Lung (tissue), 12 donors: Measurements from ENCODE around the gene URB2. TPM values are rescaled to one million over a fixed set of nuclear protein-coding genes. Genes with fewer than 3 reads are reported as not detected.

Experiments used
- ATAC-seq: fragments of 200-7000 bp; cut with Tn5 transposase; one replicate; pipeline ENCODE4 v1.9.1; 2020; ENCODE audit warnings: moderate number of reproducible peaks; ENCODE audit not compliant: insufficient read depth, low FRiP score
- DNase-seq, 3 donors: peaks; one replicate each; pipeline ENCODE4 v3.0.0-alpha.2; 2013 to 2017
- H3K27ac ChIP-seq, 2 donors: one replicate each; pipeline ENCODE4 v1.5.1; 2013; ENCODE audit warnings: mild to moderate bottlenecking in 2 of 2, moderate library complexity in 2 of 2, control low read depth in 1 of 2, inconsistent platforms in 1 of 2, low read depth in 1 of 2, low read length in 1 of 2
- H3K27me3 ChIP-seq, 3 donors: one replicate each; pipeline ENCODE4 v1.5.1; 2013; ENCODE audit warnings: low read length in 2 of 3; ENCODE audit not compliant: control insufficient read depth in 3 of 3, insufficient read depth in 3 of 3
- H3K36me3 ChIP-seq, 4 donors: one replicate each; pipeline ENCODE4 v1.5.1; 2013; ENCODE audit warnings: low read length in 4 of 4, mild to moderate bottlenecking in 1 of 4, moderate library complexity in 1 of 4; ENCODE audit not compliant: control insufficient read depth in 4 of 4, insufficient read depth in 4 of 4
- H3K4me1 ChIP-seq, 5 donors: one replicate each; pipeline ENCODE4 v1.5.1; 2013; ENCODE audit warnings: low read length in 5 of 5, mild to moderate bottlenecking in 2 of 5, moderate library complexity in 1 of 5; ENCODE audit not compliant: control insufficient read depth in 5 of 5, insufficient read depth in 5 of 5
- H3K4me3 ChIP-seq: one replicate; pipeline ENCODE4 v1.5.1; 2013; ENCODE audit warnings: mild to moderate bottlenecking, control low read depth, moderate library complexity
- H3K9ac ChIP-seq, 2 donors: one replicate each; pipeline ENCODE4 v1.5.1; 2013; ENCODE audit warnings: low read length in 2 of 2, control low read depth in 1 of 2; ENCODE audit not compliant: insufficient read depth in 1 of 2
- H3K9me3 ChIP-seq, 4 donors: one replicate each; pipeline ENCODE4 v1.5.1; 2013; ENCODE audit warnings: low read length in 3 of 4, mild to moderate bottlenecking in 1 of 4, moderate library complexity in 1 of 4; ENCODE audit not compliant: control insufficient read depth in 4 of 4, insufficient read depth in 3 of 4
- CTCF ChIP-seq: IDR thresholded peaks from 2 replicates; pipeline ENCODE4 v1.5.1; 2012; ENCODE audit warnings: mild to moderate bottlenecking; ENCODE audit errors: control extremely low read depth, extremely low read depth
- WGBS, 2 donors: extraction: QIAGEN DNeasy Blood & Tissue Kit; methylation state at CpG; one replicate each; pipeline ENCODE4 v1.1.7; 2013; 5-methylcytosine and 5-hydroxymethylcytosine counted together
- polyA plus RNA-seq, 2 donors: library from polyadenylated mRNA; stranded (reverse); fragments of 200-250 nt; gene quantifications; one replicate each; pipeline ENCODE4 v1.2.1, GENCODE V29; 2013
- total RNA-seq, 2 donors: library from RNA; depleted of rRNA in 1 of 2; stranded (reverse); fragments of >200 nt in 1 of 2; gene quantifications; one replicate each; pipeline ENCODE4 v1.2.1, GENCODE V29; 2014 to 2021
- donor health status: control.
- donor health status: control.
- donor health status: Bipolar disorder and iron deficiency.
- donor health status: healthy.
- donor health status: DM: yes; HTN: yes; CAD: no.

Gene URB2
- total and polyA plus RNA-seq, 4 donors = 2.6 to 10.9 (median 6.1) TPM

GRCh38 chr1:229585338-229585737 lies 40.7 kb upstream of the URB2 start:
- Histone ChIP-seq H3K9ac (no peak overlapping the region), H3K27me3 (no peaks in the 10 kb centered on the region), H3K9me3 (no peaks in the 10 kb centered on the region), H3K4me3 (no peak overlapping the region), H3K36me3 (no peaks in the 10 kb centered on the region), H3K4me1 (peaks cover 0 to 3% (median 0%) of the 10 kb centered on the region in 5 donors), H3K27ac (no peak overlapping the region)
- ATAC-seq (no peak), DNase-seq (no peak)
- TF ChIP-seq CTCF = no peak
- WGBS, 2 donors = 39 to 72% methylated on average over 2 of the region's 2 CpGs

GRCh38 chr1:229590119-229590518 lies 35.9 kb upstream of the URB2 start:
- H3K36me3 ChIP-seq = peaks cover 8 to 20% (median 15%) of the 10 kb centered on the region in 4 donors
- no peaks in the 10 kb centered on the region for H3K4me1 ChIP-seq
- WGBS, 2 donors = 95 to 98% methylated on average over 5 of the region's 5 CpGs
- no peak overlapping the region for H3K9ac ChIP-seq
- no peak for TF ChIP-seq CTCF
- no peak for DNase-seq
- H3K9me3 ChIP-seq = no peaks in the 10 kb centered on the region
- H3K27me3 ChIP-seq = no peaks in the 10 kb centered on the region
- no peak overlapping the region for H3K4me3 ChIP-seq
- no peak overlapping the region for H3K27ac ChIP-seq
- no peak for ATAC-seq

- Histone ChIP-seq H3K9me3 (no peaks in the 10 kb centered on the region), H3K4me1 (peaks cover 0 to 6% (median 0%) of the 10 kb centered on the region in 5 donors), H3K27ac (no peak overlapping the region), H3K27me3 (no peaks in the 10 kb centered on the region), H3K4me3 (no peak overlapping the region), H3K36me3 (peaks cover 8 to 20% (median 15%) of the 10 kb centered on the region in 4 donors), H3K9ac (no peak overlapping the region)
- WGBS, 2 donors = 82 to 97% methylated on average over 12 of the region's 12 CpGs
- DNase-seq (no peak), ATAC-seq (no peak)
- TF ChIP-seq CTCF = no peak
These were observed 32.2 kb upstream of the URB2 start for GRCh38 chr1:229593800-229594199.
